Omental fat pad (tissue), 4 donors: Measurements from ENCODE around the gene PAK4. TPM values are rescaled to one million over a fixed set of nuclear protein-coding genes. Genes with fewer than 3 reads are reported as not detected.

Experiments used
- ATAC-seq: fragments of 150-250 bp; one replicate; pipeline ENCODE4 v1.9.1; 2016; ENCODE audit warnings: mild to moderate bottlenecking, moderate library complexity; ENCODE audit not compliant: low FRiP score
- DNase-seq: peaks from one replicate; pipeline ENCODE4 v3.0.0-alpha.2; 2019; ENCODE audit warnings: low spot score
- total RNA-seq, 4 donors: library from RNA; depleted of rRNA; stranded (reverse); fragments of >200 nt; gene quantifications; one replicate each; pipeline ENCODE4 v1.1.0, GENCODE V29; 2016
- TF ChIP-seq, protein P1 (sequence below), 3 donors: fragments of 450-650 bp; IDR thresholded peaks; one replicate each; pipeline ENCODE4 v1.5.1; 2016 to 2017; ENCODE audit warnings: antibody characterized with exemption in 3 of 3, mild to moderate bottlenecking in 3 of 3, moderate library complexity in 2 of 3

The PAK4 gene
- total RNA-seq, 4 donors from 2014 or later = 4.6 to 9.8 (median 6.3) TPM

- ATAC-seq = no peak
- TF ChIP-seq, protein P1, sequence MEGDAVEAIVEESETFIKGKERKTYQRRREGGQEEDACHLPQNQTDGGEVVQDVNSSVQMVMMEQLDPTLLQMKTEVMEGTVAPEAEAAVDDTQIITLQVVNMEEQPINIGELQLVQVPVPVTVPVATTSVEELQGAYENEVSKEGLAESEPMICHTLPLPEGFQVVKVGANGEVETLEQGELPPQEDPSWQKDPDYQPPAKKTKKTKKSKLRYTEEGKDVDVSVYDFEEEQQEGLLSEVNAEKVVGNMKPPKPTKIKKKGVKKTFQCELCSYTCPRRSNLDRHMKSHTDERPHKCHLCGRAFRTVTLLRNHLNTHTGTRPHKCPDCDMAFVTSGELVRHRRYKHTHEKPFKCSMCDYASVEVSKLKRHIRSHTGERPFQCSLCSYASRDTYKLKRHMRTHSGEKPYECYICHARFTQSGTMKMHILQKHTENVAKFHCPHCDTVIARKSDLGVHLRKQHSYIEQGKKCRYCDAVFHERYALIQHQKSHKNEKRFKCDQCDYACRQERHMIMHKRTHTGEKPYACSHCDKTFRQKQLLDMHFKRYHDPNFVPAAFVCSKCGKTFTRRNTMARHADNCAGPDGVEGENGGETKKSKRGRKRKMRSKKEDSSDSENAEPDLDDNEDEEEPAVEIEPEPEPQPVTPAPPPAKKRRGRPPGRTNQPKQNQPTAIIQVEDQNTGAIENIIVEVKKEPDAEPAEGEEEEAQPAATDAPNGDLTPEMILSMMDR (IDR thresholded peaks at IDR 0.05) = no peak
- DNase-seq = no peak
Observed at GRCh38 chr19:39178296-39179006, 52.9 kb downstream of the PAK4 start.

GRCh38 chr19:39179754-39180153 lies 54.2 kb downstream of the PAK4 start:
- TF ChIP-seq, protein P1 (IDR thresholded peaks at IDR 0.05) = no peak

GRCh38 chr19:39180749-39181148 lies 55.2 kb downstream of the PAK4 start:
- DNase-seq (no peak), ATAC-seq (no peak)
- TF ChIP-seq, protein P1 (IDR thresholded peaks at IDR 0.05) = no peak

More at GRCh38 chr19:39179754-39180153, 54.2 kb downstream of the PAK4 start:
- no peak for ATAC-seq
- no peak for DNase-seq

DNA sequence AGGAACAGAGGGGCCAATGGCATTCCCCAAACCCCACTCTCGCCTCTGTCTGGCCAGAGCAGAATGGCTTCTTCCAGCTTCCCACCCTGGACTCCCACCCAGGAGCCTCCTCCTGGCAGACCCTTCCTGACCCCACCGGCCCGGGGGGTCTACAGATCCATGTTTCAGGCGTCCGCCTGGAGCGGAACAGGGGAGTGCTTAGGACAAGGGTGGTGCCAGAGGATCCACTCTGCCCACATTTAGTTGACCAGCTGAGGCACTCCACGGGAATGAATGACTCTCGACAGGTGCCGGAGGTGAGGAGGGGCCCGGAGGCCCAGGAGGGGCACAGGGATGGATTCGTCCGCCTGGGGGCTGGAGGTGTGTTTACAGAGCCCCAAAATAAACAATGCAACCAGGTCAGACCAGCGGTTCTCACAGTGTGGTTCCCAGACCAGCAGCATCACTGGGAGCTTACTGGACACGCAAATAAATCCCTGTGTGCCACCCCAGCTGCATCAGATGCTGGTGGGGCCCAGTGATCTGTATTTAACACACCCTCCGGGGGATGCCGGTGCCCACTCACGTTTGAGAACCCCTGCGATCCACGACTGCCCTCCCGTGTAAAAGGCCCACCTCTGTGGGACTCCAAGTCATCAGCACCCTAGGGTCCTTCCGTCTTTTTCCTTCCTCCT lies 56.1 kb downstream of the PAK4 start:
- DNase-seq (no peak), ATAC-seq (no peak)
- TF ChIP-seq, protein P1 (IDR thresholded peaks at IDR 0.05) = no peak

DNA sequence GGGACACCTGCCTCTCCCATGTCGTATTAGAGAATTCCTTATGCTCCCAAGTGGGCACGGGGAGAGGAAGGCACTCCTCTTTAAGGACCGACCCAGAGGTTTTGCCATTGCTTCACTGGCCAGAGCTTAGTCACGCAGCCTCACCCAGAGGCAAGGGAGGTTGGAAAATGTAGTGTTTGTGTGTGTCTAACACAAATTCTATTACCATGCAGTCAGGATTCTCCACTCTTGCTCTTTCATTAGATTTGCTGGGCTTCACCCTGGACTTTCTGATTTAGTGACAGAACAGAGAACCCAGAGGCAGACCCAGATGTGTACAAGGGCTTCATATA lies 56.6 kb downstream of the PAK4 start:
- TF ChIP-seq, protein P1 (IDR thresholded peaks at IDR 0.05) = no peak
- no peak for DNase-seq
- ATAC-seq = no peak

DNA sequence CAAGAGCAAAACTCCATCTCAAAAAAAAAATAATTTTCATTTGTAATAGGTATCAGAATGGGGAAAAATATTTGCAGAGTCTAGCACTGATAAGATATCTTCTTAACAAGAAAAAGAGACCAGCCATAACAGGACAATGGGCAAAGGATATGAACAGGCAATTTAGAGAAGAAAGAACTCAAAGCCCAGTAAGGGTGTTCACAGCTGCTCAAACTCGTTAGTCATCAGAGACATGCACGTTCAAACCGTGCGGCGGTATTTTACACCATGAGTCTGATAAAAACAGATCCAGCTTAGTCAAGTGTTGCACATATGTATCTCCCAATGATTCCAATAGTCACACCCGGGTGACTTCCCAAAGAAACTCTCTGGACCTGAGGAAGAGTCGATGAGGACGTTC lies 57.5 kb downstream of the PAK4 start:
- no peak for DNase-seq
- TF ChIP-seq, protein P1 (IDR thresholded peaks at IDR 0.05) = no peak
- no peak for ATAC-seq

DNA sequence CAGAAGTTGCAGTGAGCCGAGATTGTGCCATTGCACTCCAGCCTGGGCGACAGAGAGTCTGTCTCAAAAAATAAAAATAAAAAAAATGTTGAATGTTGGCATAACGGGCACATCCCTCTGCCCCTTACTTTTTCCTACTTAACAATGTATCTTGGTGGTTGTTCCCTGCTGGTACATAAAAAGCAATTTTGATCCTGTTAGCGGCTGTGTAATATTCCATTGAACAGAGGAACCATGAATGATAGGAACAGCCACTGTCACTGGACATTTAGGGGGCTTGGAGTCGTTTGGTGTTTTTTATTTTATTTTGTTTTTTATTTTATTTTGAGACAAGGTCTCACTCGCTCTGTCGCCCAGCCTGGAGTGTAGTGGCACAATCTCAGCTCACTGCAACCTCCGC lies 60.8 kb downstream of the PAK4 start:
- DNase-seq (no peak), ATAC-seq (no peak)
- TF ChIP-seq, protein P1 (IDR thresholded peaks at IDR 0.05) = no peak
